IMR-90 (cell line): ENCODE results near the gene FLT4. TPM values are rescaled to one million over a fixed set of nuclear protein-coding genes. Genes with fewer than 3 reads are reported as not detected.

Experiments
- ATAC-seq: fragments of 200-7000 bp; cut with Tn5 transposase; 2 replicates; pipeline ENCODE4 v1.9.1; 2020; ENCODE audit warnings: low read depth, mild to moderate bottlenecking, moderate library complexity
- BruUV-seq: library from RNA; stranded (reverse); fragments of 400-500 nt; replicated peaks from 2 replicates; lab custom pipeline; 2021; lab: Mats Ljungman, UMichigan
- CTCF ChIA-PET: fragments of 300-600 bp; formaldehyde crosslinking; extraction: SDS; loops from one replicate; lab custom pipeline; 2021; ENCODE audit warnings: antibody characterized with exemption; lab: Yijun Ruan, JAX
- POLR2A ChIA-PET: fragments of 300-600 bp; sonication (Branson Sonifier 250); formaldehyde crosslinking; loops from one replicate; lab custom pipeline; 2022; ENCODE audit warnings: antibody characterized with exemption; ENCODE audit not compliant: unreplicated experiment; lab: Charles Lee
- DNase-seq: peaks from one replicate; pipeline ENCODE4 v3.0.0; 2013
- H2AFZ ChIP-seq: replicated peaks from 2 replicates; pipeline ENCODE3; 2013; ENCODE audit warnings: low read length, mild to moderate bottlenecking; ENCODE audit not compliant: poor library complexity
- H2AK5ac ChIP-seq: 2 replicates; pipeline ENCODE4 v1.6.1; 2013; ENCODE audit warnings: low read depth, low read length, inconsistent platforms
- H2AK9ac ChIP-seq: replicated peaks from 2 replicates; pipeline ENCODE3; 2013; ENCODE audit warnings: mild to moderate bottlenecking, low read depth, low read length, moderate library complexity; ENCODE audit not compliant: poor library complexity
- H2BK120ac ChIP-seq: 2 replicates; pipeline ENCODE4 v1.6.1; 2013; ENCODE audit warnings: low read depth, low read length, inconsistent platforms
- H2BK15ac ChIP-seq: 3 replicates; pipeline ENCODE4 v1.6.1; 2013; ENCODE audit warnings: low read depth, low read length, inconsistent platforms
- H2BK20ac ChIP-seq: 2 replicates; pipeline ENCODE4 v1.6.1; 2013; ENCODE audit warnings: low read depth, mild to moderate bottlenecking, inconsistent platforms, low read length, moderate library complexity
- H2BK5ac ChIP-seq: 2 replicates; pipeline ENCODE4 v1.6.1; 2013; ENCODE audit warnings: mild to moderate bottlenecking, low read depth, low read length, inconsistent platforms; ENCODE audit not compliant: poor library complexity, severe bottlenecking
- H3K14ac ChIP-seq: replicated peaks from 2 replicates; pipeline ENCODE4 v1.6.1; 2013; ENCODE audit warnings: low read depth, low read length, inconsistent platforms
- H3K18ac ChIP-seq: 2 replicates; pipeline ENCODE4 v1.6.1; 2013; ENCODE audit warnings: low read depth, low read length, control low read depth
- H3K23ac ChIP-seq: 2 replicates; pipeline ENCODE4 v1.6.1; 2013; ENCODE audit warnings: low read depth, low read length, inconsistent platforms
- H3K27ac ChIP-seq: 2 replicates; pipeline ENCODE4 v1.5.1; 2013; ENCODE audit warnings: mild to moderate bottlenecking, control low read depth, low read length; ENCODE audit not compliant: insufficient read depth
- H3K27me3 ChIP-seq: 2 replicates; pipeline ENCODE4 v1.6.1; 2013; ENCODE audit warnings: low read length; ENCODE audit not compliant: control insufficient read depth, insufficient read depth
- H3K36me3 ChIP-seq: 2 replicates; pipeline ENCODE4 v1.6.1; 2013; ENCODE audit warnings: low read length, mixed read lengths; ENCODE audit not compliant: control insufficient read depth, insufficient read depth
- H3K4ac ChIP-seq: 2 replicates; pipeline ENCODE4 v1.6.1; 2013; ENCODE audit warnings: low read depth, low read length, inconsistent platforms
- H3K4me1 ChIP-seq: 2 replicates; pipeline ENCODE4 v1.6.1; 2013; ENCODE audit warnings: low read length, mixed read lengths; ENCODE audit not compliant: control insufficient read depth, insufficient read depth
- H3K4me2 ChIP-seq: 2 replicates; pipeline ENCODE4 v1.6.1; 2013; ENCODE audit warnings: low read depth, mild to moderate bottlenecking, control low read depth, low read length, moderate library complexity
- H3K4me3 ChIP-seq: 2 replicates; pipeline ENCODE4 v1.5.1; 2013; ENCODE audit warnings: low read depth, mild to moderate bottlenecking, control low read depth, low read length, moderate library complexity; ENCODE audit not compliant: insufficient read depth
- H3K56ac ChIP-seq: 2 replicates; pipeline ENCODE4 v1.6.1; 2013; ENCODE audit warnings: low read length, inconsistent platforms; ENCODE audit not compliant: insufficient read depth; ENCODE audit errors: extremely low read depth
- H3K79me1 ChIP-seq, 2 experiments: 2 replicates each; pipeline ENCODE4 v1.6.1; 2013; ENCODE audit warnings: low read length in 2 of 2, inconsistent platforms in 1 of 2, low read depth in 1 of 2
- H3K9ac ChIP-seq: 2 replicates; pipeline ENCODE4 v1.6.1; 2013; ENCODE audit warnings: low read depth, low read length, control low read depth
- H3K9me1 ChIP-seq: 2 replicates; pipeline ENCODE4 v1.6.1; 2013; ENCODE audit warnings: low read length, inconsistent platforms; ENCODE audit not compliant: insufficient read depth
- H3K9me3 ChIP-seq: 2 replicates; pipeline ENCODE4 v1.6.1; 2013; ENCODE audit warnings: low read length; ENCODE audit not compliant: control insufficient read depth, insufficient read depth
- H4K20me1 ChIP-seq: 2 replicates; pipeline ENCODE4 v1.6.1; 2013; ENCODE audit warnings: low read length, inconsistent platforms; ENCODE audit not compliant: insufficient read depth
- H4K5ac ChIP-seq: 2 replicates; pipeline ENCODE4 v1.6.1; 2013; ENCODE audit warnings: mild to moderate bottlenecking, low read depth, low read length, control low read depth
- H4K8ac ChIP-seq, 2 experiments: 2 replicates each; pipeline ENCODE4 v1.6.1; 2013; ENCODE audit warnings: low read depth in 2 of 2, low read length in 2 of 2, control low read depth in 1 of 2, inconsistent platforms in 1 of 2
- H4K91ac ChIP-seq: 2 replicates; pipeline ENCODE4 v1.6.1; 2013; ENCODE audit warnings: low read depth, low read length, inconsistent platforms; ENCODE audit not compliant: insufficient read depth
- BHLHE40 ChIP-seq: fragments of 150-350 bp; IDR thresholded peaks from 2 replicates; pipeline ENCODE4 v1.6.1; 2016; ENCODE audit warnings: mild to moderate bottlenecking, low read depth, low read length
- CEBPB ChIP-seq: IDR thresholded peaks from 2 replicates; pipeline ENCODE4 v1.6.1; 2012; ENCODE audit warnings: low read depth, low read length, improper control_type of control experiment
- CHD1 ChIP-seq: IDR thresholded peaks from 2 replicates; pipeline ENCODE4 v1.6.1; 2012; ENCODE audit warnings: low read depth, low read length, improper control_type of control experiment
- FOS ChIP-seq: fragments of 150-350 bp; IDR thresholded peaks from 2 replicates; pipeline ENCODE4 v1.6.1; 2016; ENCODE audit warnings: low read depth, low read length
- MAFK ChIP-seq: IDR thresholded peaks from 2 replicates; pipeline ENCODE4 v1.6.1; 2012; ENCODE audit warnings: low read depth, low read length, improper control_type of control experiment
- MAZ ChIP-seq: IDR thresholded peaks from 2 replicates; pipeline ENCODE4 v1.6.1; 2012; ENCODE audit warnings: low read depth, mild to moderate bottlenecking, low read length, improper control_type of control experiment, moderate library complexity, borderline replicate concordance
- MXI1 ChIP-seq: IDR thresholded peaks from 2 replicates; pipeline ENCODE4 v1.6.1; 2012; ENCODE audit warnings: low read depth, mild to moderate bottlenecking, low read length, moderate library complexity, borderline replicate concordance
- NFE2L2 ChIP-seq: fragments of 150-350 bp; IDR thresholded peaks from 2 replicates; pipeline ENCODE4 v1.6.1; 2016; ENCODE audit warnings: low read depth, mild to moderate bottlenecking, low read length
- POLR2A ChIP-seq: IDR thresholded peaks from 2 replicates; pipeline ENCODE4 v1.6.1; 2012; ENCODE audit warnings: mild to moderate bottlenecking, low read depth, low read length
- RAD21 ChIP-seq: IDR thresholded peaks from 2 replicates; pipeline ENCODE4 v1.6.1; 2012; ENCODE audit warnings: low read length, improper control_type of control experiment
- RCOR1 ChIP-seq: IDR thresholded peaks from 2 replicates; pipeline ENCODE4 v1.6.1; 2012; ENCODE audit warnings: mild to moderate bottlenecking, low read length, improper control_type of control experiment; ENCODE audit not compliant: insufficient replicate concordance
- RFX5 ChIP-seq: IDR thresholded peaks from 2 replicates; pipeline ENCODE4 v1.8.0; 2012; ENCODE audit warnings: low read depth, mild to moderate bottlenecking, low read length, moderate library complexity
- SMC3 ChIP-seq: fragments of 150-350 bp; IDR thresholded peaks from 2 replicates; pipeline ENCODE4 v1.6.1; 2016; ENCODE audit warnings: low read depth, mild to moderate bottlenecking, antibody characterized with exemption, low read length, moderate library complexity
- WGBS, 2 experiments: methylation state at CpG; one replicate each; pipeline versions ENCODE4 v1.1.5 to v1.1.7; 2013; ENCODE audit warnings: missing lambda C conversion rate in 2 of 2; ENCODE audit not compliant: insufficient read length in 1 of 2; ENCODE audit errors: extremely low coverage in 2 of 2; 5-methylcytosine and 5-hydroxymethylcytosine counted together
- dilution Hi-C: fragments of 300-500 bp; cut with HindIII; formaldehyde crosslinking; loops from one replicate; pipeline ENCODE4 v1.14.3; 2018; ENCODE audit warnings: low sequenced_read_pairs; ENCODE audit not compliant: unreplicated experiment
- in situ Hi-C: fragments of 300-500 bp; cut with MboI; formaldehyde crosslinking; loops from 3 replicates; pipeline ENCODE4 v1.14.3; 2019; ENCODE audit warnings: low sequenced_read_pairs, inconsistent platforms, mixed read lengths
- intact Hi-C: fragments of 100-400 bp; cut with micrococcal nuclease; formaldehyde crosslinking; loops from 2 replicates; pipeline ENCODE4 v1.10.0; 2022
- polyA plus RNA-seq, 3 experiments: library from polyadenylated mRNA; depleted of rRNA; stranded (reverse); fragments of >200 nt; gene quantifications; 2 replicates each; pipeline ENCODE4 v1.2.3, GENCODE V29; 2012; ENCODE audit warnings: low replicate concordance in 1 of 3
- total RNA-seq: library from RNA; depleted of rRNA; stranded (reverse); fragments of >200 nt; gene quantifications from 2 replicates; pipeline ENCODE4 v1.2.3, GENCODE V29; 2012
- TF ChIP-seq, protein P1 (sequence below): conservative IDR thresholded peaks from 2 replicates; pipeline ENCODE4 v1.5.1; 2012; ENCODE audit warnings: mild to moderate bottlenecking, low read depth, low read length, improper control_type of control experiment
- TF ChIP-seq, protein P2 (sequence below): fragments of 150-350 bp; IDR thresholded peaks from 2 replicates; pipeline ENCODE4 v1.6.1; 2017; ENCODE audit warnings: mild to moderate bottlenecking, antibody characterized with exemption, low read length, low read depth
- TF ChIP-seq, protein P3 (sequence below): fragments of 150-350 bp; IDR thresholded peaks from 2 replicates; pipeline ENCODE4 v1.6.1; 2016; ENCODE audit warnings: low read depth, mild to moderate bottlenecking, low read length, moderate library complexity, borderline replicate concordance

FLT4 gene
- total and polyA plus RNA-seq, 2 of the 4 experiments (the other 2 are of a cell fraction) = under 0.01 to 0.07 TPM

DNA sequence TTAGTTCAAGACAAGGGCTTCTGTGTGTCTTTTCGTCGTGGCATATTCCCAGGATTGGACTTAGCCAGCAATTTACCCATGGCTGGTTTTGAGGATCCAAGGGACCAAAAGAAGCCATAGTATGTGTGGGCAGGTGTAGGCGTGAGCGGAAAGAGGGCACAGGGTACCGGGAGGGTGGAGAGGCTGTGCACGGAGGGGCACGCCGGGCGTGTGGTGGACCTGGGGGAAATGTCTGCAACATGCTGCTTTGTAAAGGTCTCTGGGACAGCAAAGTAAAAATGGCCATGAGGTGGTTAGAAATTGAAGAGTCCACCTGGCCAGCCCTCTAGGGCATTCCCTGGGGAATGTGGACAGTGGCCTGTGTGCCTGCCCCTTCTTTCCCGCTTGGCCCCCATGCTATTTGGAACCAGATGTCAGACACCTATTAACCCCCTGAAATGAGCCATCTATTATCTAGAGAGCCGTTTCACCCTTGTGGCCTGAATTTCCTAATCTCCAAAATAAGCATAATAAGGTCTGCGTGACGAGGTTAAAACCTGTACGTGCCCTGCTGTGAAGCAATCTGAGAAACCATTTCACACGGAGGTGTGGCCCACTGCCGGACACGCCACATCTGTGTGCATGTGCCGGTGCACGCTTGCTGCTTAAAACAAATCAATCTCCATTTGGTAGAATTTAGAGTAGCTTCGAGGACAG, 5.1 kb downstream of the FLT4 start:
- Histone ChIP-seq H3K4me3 (no peak overlapping the region), H3K4me2 (no peak overlapping the region), H3K79me1 (no peaks in the 10 kb centered on the region), H3K27me3 (peaks cover 28% of the 10 kb centered on the region), H2AK5ac (no peak overlapping the region), H2AFZ (no peak overlapping the region), H4K91ac (no peak overlapping the region), H3K14ac (no peak overlapping the region), H3K9me3 (no peaks in the 10 kb centered on the region), H3K4ac (no peak overlapping the region), H3K36me3 (no peaks in the 10 kb centered on the region), H2BK5ac (no peak overlapping the region), H4K5ac (no peak overlapping the region), H4K20me1 (no peaks in the 10 kb centered on the region), H3K4me1 (no peaks in the 10 kb centered on the region), H3K23ac (no peak overlapping the region), H2BK20ac (no peak overlapping the region), H3K18ac (no peak overlapping the region), H3K9ac (no peak overlapping the region), H2BK15ac (no peak overlapping the region), H3K56ac (no peak overlapping the region), H3K9me1 (no peaks in the 10 kb centered on the region), H3K27ac (no peak overlapping the region), H4K8ac (no peak overlapping the region), H2AK9ac (no peak overlapping the region), H2BK120ac (no peak overlapping the region)
- intact Hi-C loops = no loop called here
- in situ Hi-C loops = no loop called here
- TF ChIP-seq RAD21 = no peak
- TF ChIP-seq, protein P1, sequence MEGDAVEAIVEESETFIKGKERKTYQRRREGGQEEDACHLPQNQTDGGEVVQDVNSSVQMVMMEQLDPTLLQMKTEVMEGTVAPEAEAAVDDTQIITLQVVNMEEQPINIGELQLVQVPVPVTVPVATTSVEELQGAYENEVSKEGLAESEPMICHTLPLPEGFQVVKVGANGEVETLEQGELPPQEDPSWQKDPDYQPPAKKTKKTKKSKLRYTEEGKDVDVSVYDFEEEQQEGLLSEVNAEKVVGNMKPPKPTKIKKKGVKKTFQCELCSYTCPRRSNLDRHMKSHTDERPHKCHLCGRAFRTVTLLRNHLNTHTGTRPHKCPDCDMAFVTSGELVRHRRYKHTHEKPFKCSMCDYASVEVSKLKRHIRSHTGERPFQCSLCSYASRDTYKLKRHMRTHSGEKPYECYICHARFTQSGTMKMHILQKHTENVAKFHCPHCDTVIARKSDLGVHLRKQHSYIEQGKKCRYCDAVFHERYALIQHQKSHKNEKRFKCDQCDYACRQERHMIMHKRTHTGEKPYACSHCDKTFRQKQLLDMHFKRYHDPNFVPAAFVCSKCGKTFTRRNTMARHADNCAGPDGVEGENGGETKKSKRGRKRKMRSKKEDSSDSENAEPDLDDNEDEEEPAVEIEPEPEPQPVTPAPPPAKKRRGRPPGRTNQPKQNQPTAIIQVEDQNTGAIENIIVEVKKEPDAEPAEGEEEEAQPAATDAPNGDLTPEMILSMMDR = no peak
- TF ChIP-seq RFX5 = no peak
- TF ChIP-seq SMC3 = no peak
- no peak for TF ChIP-seq MAFK
- no peak for TF ChIP-seq MAZ
- no peak for TF ChIP-seq CHD1
- TF ChIP-seq, protein P2, sequence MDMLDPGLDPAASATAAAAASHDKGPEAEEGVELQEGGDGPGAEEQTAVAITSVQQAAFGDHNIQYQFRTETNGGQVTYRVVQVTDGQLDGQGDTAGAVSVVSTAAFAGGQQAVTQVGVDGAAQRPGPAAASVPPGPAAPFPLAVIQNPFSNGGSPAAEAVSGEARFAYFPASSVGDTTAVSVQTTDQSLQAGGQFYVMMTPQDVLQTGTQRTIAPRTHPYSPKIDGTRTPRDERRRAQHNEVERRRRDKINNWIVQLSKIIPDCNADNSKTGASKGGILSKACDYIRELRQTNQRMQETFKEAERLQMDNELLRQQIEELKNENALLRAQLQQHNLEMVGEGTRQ = no peak
- TF ChIP-seq CEBPB = no peak
- TF ChIP-seq BHLHE40 = no peak
- no peak for TF ChIP-seq MXI1
- no peak for TF ChIP-seq NFE2L2
- TF ChIP-seq, protein P3, sequence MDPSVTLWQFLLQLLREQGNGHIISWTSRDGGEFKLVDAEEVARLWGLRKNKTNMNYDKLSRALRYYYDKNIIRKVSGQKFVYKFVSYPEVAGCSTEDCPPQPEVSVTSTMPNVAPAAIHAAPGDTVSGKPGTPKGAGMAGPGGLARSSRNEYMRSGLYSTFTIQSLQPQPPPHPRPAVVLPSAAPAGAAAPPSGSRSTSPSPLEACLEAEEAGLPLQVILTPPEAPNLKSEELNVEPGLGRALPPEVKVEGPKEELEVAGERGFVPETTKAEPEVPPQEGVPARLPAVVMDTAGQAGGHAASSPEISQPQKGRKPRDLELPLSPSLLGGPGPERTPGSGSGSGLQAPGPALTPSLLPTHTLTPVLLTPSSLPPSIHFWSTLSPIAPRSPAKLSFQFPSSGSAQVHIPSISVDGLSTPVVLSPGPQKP = no peak
- TF ChIP-seq RCOR1 = no peak
- no peak for TF ChIP-seq FOS
- TF ChIP-seq POLR2A = no peak
- WGBS, 2 experiments = 85% methylated on average over 4 of the region's 20 CpGs; no CpG with 5 or more reads in 1 of the 2 experiments
- ChIA-PET POLR2A (no interaction called here), CTCF (no interaction called here)
- no peak for ATAC-seq
- no peak for DNase-seq
- no TSS peak for BruUV-seq
- dilution Hi-C loops = no loop called here
